GM21825 (cell line): ENCODE measurements around the gene SYTL3.
"Not testable (repeated sequence)": the region's sequence is repeated elsewhere in the genome, so short reads cannot be mapped to it uniquely, and the experiment has no call there.

Experiments used
- ATAC-seq: cut with Tn5 transposase; IDR thresholded peaks from one replicate; pipeline ENCODE4 v1.9.1; 2021; ENCODE audit warnings: mild to moderate bottlenecking, moderate library complexity; ENCODE audit not compliant: unreplicated experiment

The SYTL3 gene

DNA sequence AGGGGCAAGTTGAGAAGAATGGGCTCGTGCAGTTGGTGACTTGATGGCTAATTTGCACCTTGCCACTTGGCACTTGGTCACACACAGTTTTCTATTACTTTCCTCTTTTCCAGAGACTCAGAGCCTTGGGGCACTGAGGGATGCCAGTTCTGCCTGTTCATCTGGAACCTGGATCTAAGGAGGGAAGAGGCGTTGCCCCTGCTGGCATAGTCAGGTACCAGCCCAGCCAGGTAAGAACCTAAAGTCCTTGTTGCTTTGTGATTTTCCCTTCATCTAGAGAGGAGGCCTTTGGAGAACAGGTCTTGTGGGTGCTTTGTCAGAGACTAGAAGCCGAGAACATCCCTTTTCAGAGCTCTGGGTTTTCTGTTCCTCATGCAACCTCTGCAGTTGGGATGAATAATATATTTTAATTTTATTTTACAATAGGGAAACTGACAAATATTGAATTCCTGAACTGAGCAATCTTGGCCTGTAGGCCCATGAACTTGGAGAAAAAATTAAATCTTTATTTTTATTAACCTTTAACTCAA, 11.4 kb downstream of the SYTL3 start:
- ATAC-seq, result no peak

DNA sequence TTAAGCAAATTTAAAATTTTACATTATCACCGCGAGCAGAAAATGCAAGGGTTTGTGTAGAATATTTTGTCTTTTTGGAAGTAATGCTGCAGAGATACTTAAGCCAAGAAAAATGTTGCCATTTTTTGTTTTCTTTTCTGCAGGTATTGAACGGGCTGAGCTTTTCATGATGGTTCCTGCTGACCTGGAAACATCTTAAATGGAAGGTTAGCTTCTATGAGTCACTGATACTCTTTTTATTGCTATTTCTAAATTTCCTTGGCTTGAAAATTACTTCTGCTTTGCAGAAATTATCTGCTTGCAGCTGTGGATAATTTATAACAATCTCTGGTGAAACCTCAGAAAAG, 12.7 kb downstream of the SYTL3 start:
- ATAC-seq, result no peak

DNA sequence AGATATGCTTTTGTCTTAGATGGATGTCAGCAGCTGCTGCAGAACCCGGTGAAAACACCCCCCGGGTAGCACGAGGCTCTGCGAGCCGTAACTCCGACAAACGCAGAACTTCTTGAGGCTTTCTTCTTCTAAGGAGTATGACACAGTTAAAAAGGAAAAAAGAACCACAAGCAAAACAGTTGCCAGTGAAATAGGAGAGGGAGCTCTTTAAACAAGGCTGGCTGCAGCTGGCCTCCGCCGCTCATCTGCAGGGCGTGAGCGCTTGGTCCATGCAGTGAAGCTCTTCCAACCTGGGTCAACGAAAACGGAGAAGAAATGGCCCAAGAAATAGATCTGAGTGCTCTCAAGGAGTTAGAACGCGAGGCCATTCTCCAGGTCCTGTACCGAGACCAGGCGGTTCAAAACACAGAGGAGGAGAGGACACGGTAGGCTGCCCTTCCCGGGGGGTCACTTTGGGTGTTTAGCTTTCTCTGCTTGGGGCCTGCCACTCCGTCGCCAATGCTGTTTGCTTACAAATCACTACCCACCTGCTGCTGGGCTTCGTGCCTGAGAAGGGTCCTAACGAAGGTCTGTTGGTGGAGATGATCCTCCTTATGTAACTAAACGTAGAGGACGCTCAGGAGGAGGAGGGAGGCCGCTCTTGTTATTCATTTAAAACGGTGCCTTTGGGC, 13.2 kb downstream of the SYTL3 start:
- ATAC-seq, result no peak

DNA sequence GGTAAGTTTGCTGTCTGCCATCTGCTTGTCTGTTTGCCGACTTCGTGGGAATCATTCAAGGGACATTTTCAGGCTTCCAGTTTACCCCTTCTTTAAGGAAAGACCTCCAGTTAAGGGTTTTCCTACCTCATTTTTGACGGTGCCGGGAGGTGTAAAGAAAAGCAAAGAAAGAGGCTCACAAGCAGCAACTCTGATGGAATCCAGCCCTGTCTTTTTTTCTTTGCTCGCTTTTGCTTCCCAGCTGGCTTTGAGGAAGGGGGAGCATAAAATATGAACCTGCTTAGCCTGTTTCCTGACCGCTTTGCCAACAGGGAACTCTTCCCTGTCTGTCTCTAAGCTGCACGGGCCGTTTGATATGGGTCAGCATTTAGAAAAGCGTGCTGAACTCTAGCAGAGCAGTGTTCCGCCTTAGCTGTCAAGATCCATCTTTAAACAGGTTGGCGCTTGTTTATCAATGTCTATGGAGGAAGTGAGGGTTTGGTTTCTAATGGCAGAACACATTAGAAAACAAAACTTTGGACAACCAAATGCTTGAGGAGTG, 13.8 kb downstream of the SYTL3 start:
- ATAC-seq, result no peak

DNA sequence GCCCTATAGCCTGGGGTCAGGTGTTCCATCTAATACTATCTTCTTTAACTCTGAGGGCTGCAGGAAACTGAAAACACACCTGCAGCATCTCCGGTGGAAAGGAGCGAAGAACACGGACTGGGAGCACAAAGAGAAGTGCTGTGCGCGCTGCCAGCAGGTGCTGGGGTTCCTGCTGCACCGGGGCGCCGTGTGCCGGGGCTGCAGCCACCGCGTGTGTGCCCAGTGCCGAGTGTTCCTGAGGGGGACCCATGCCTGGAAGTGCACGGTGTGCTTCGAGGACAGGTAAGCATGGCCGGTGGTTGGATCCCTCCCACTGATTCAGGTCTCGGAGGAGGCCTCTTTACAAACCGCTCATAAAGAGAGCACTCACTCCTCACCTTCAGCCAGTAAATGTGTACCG, 15.5 kb downstream of the SYTL3 start:
- no peak for ATAC-seq

DNA sequence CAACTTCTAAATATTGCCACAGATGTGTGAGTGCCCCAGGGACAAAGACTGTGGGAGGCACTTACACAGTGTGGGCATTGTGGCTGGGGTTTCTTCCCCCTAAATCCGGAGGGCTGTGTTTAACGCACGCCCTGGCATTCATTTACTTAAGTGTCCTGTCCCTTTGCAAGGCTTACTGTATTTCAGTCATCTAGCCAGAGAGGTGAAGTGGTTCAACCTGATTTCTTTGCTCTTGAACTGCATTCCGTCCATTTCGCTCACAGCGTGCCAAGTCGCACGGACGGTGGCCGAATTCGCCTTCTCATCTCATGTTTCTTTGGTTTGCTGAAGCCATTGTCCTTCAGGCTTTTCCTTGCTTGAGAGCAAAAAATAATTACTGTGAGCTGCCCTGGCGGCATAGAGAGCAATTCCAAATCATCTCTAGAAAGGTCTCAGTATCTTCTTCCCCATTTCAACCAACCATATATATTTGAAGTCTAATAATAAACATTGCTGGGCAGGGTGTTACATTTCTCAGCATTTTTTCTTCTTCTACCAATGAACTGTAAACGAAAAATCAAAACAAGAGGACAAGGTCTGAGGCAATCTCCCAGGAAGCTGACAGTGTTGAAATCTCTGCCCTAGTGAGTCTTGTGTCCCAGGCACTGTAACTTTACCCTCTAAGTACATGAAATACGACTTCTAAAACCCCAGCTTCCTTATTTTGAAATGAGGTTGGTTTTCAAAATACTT, 16.9 kb downstream of the SYTL3 start:
- ATAC-seq, result no peak

DNA sequence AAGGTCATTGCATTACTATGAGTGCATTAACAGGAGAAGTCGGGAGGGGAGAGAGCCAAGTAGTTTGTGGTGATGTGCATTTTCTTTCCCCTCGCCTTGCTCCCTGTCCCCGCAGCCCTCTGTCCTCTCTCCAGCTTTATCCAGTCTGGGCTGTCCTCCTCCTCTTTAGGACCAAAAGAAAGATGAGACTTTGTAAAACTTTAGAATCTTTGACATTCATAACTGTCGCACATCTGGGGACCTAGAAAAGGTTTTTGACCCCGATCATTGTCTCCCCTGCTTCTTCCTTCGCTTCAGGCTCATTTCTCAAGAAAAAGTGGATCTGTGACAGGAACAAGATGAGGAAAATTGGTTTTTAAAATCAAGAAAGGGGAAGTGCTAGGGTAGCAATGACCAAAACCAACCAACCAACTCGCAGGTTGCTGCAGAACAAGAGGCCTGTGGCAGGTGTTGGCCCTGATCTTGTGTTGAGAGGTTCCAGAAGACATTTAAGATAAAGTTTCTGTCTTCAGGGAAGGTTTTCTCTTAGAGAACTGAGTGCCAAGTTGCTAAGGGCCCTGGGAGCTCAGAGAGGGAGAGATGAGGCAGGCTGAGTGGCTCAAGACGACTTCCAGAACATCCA, 17.6 kb downstream of the SYTL3 start:
- ATAC-seq, result no peak

DNA sequence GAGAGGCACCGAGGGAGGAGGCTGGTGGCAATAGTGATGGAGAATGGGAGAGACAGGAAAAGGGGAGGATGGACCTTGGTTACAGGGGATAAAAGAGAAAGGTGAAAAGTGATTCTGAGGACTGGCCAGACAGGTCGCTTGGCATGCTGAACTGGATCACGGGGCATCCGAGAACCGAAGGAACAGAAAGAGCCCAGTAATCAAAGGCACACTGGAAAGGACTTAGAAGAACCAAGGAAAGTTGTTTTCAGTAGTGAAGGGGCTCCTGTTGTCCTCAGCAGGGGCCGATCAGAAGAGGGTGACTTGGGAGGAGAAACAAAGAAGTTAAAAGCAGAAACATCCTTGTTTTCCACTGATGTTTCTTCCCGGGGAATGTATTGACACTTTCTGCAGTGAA, 18.9 kb downstream of the SYTL3 start:
- no peak for ATAC-seq

DNA sequence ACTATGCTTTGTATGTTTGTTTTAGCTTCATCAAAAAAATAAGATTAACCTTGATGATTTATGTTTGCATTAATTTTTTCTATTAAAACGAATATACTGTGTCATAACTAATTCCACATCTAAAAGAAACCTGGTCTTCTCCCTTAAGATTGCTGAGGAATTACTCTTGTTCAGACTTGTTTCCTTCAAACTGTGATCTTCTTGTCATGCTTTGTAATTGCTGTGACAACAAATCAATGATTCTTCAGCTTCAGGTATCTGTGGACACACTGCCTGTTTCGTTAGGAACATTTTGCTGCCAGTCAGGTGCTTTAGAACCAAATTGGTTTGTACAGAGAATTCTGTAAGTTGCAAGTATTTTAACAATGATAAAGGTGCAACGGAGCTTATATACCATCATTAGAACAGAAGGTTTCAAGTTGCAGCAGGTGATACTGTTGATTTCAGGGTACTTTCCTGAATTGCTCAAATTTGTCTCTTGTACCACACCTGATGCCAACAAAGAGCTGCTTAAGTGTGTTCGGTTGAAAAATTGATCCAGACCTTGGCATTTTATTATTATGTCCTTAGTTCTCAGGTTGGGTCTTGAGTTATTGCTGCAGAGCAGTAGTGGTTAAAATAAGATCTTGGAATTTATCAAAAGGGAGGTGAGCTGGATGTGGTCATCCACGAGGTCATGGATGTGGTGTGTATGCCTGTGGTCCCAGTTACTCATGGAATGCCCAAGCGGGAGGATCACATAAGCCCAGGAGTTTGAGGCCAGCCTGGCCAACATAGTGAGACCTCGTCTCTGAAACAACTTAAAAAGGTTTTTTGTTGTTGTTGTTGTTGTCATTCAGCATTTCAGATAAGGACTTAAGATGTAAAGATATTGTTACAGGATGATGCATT, 19.5 kb downstream of the SYTL3 start:
- ATAC-seq, result no peak

DNA sequence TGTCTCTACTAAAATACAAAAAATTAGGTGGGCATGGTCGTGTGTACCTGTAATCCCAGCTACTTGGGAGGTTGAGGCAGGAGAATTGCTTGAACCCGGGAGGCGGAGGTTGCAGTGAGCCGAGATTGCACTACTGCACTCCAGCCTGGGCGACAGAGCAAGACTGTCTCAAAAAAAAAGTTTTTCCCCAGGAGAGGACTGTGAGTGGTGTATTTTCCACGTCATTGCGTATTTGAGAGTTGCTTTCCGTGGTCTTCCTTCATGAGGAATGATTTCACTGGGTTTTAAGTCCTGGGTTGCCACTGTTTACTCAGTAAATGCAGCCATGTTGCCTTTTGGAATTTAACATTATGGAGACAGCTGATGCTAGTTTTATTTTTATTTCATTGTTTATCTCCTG, 22.3 kb downstream of the SYTL3 start:
- not testable (repeated sequence) for ATAC-seq

DNA sequence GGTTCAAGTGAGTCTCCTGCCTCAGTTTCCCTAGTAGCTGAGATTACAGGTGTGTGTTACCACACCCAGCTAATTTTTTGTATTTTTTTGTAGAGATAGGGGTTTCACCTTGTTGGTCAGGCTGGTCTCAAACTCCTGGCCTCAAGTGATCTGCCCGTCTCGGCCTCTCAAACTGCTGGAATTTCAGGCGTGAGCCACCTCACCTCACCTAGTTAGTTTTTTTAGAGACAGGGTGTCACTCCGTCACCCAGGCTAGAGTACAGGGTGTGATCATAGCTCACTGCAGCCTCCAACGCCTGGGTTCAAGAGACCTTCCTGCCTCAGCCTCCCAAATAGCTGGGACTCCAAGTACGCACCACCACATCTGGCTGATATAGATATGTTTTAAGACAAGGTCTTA, 22.9 kb downstream of the SYTL3 start:
- ATAC-seq, result no peak

DNA sequence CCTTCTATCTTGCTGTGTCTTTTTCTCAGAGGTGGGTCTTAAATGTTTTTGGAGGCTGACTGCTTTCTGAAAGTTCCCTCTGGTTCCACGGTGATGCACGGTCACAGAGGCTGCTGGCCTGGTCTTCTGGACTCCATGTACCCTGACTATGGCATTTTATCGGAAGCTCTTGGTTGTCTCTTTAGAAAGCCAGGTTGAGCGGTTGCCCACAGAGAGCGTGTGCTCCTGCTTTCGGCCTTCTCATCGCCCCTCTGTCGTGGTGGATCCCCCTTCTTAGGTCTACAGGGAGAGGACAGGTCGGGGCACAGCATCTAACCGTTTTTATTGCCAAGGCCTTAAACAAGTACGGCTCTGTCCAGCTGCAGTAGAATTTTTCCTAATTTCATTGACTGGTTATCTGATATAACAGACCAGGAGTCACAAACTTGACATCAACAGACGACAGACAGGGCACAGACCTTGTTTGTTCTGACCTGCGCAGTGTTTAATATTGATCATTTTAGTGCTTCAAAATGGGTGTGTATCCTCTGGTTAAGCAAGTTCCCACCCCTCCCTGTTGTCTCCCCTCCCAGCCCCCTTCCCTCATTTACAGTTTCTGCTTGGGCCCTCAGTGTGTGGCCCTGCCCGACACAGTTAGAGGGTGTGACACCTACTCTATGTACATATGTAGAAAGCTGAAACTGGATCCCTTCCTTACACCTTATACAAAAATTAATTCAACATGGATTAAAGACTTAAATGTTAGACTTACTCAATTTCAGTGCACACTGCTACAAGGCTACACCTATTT, 24.7 kb downstream of the SYTL3 start:
- ATAC-seq, result no peak

DNA sequence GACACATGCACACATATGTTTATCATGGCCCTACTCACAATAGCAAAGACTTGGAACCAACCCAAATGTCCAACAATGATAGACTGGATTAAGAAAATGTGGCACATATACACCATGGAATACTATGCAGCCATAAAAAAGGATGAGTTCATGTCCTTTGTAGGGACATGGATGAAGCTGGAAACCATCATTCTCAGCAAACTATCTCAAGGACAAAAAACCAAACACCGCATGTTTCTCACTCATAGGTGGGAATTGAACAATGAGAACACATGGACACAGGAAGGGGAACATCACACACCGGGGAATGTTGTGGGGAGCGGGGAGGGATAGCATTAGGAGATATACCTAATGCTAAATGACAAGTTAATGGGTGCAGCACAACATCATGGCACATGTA, 27.2 kb downstream of the SYTL3 start:
- not testable (repeated sequence) for ATAC-seq

DNA sequence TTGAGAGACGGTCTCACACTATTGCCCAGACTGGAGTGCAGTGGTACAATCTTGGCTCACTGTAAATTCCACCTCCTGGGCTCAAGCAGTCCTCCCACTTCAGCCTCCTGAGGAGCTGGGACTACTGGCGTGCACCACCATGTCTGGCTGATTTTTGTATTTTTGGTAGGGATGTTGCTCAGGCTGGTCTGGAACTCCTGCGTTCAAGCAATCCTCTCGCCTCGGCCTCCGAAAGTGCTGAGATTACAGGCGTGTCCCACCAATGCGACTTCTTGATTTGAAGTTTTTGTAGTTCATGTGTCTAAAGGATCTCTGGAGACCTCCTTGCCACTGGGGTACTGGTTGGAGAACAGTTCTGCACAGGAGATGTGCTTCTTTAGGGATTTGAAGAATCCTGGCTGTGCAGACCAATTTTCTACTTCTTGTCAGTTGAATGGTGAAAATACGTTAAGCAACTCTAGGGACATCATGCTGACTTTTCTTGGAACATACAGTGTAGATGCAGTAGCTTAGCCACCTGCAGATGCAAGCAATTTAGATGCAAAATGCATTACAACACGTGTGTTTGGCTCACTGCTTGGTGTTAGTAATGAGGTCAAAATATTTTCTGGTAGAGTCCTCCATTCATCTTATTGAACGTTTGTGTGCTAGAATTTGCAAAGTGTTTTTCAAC, 28.2 kb downstream of the SYTL3 start:
- no peak for ATAC-seq

DNA sequence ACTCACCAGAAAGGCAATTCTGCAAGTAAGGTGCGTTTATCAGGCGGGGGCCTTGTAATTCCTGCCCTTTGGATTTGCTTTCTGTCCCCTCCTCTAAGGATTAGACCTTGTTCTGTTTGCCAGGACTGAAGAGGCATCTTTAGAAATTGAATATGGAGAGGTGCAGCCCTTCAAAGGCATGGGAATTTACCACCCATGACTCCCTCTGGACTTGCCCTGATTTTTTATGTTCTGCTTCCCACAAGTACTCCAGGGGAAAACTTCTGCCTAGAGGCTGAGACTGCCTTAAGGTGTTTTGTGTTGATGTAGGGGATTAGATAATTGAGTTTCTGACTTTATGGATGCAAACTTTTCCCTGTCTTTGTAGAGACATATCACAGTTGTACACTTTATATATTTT, 30.2 kb downstream of the SYTL3 start:
- no peak for ATAC-seq

DNA sequence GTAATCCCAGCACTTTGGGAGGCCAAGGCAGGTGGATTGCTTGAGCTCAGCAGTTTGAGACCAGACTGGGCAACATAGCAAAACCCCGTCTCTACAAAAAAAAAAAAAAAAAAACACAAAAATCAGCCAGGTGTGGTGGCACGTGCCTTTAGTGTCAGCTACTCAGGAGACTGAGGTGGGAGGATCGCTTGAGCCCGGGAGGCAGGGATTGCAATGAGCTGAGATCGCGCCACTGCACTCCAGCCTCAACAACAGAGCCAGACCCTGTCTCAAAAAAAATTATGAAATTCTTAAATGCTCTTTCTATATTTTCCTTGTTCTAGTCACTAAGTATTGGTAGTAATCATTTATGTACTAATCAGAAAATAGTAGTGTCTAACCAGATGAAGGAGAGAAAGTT, 30.6 kb downstream of the SYTL3 start:
- ATAC-seq, result no peak

DNA sequence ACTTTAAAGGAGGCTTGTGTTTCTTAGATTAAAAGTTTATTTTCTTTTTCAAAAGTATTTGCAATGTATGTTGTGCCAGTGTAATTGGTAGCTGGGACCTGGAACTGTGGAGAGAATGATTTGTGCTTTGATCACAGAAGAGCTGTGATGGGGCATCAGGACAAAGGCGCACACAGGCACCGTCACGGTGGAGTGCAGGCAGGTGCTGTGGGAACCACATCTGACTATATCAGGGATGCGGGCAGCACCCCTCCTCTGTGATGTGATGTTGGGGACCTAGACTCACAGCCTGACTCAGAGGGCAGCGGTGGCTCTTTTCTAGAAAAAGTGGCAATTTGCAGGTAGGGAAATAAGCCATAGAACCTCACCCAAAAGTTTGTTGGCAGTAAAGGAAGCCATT, 34.5 kb downstream of the SYTL3 start:
- no peak for ATAC-seq

DNA sequence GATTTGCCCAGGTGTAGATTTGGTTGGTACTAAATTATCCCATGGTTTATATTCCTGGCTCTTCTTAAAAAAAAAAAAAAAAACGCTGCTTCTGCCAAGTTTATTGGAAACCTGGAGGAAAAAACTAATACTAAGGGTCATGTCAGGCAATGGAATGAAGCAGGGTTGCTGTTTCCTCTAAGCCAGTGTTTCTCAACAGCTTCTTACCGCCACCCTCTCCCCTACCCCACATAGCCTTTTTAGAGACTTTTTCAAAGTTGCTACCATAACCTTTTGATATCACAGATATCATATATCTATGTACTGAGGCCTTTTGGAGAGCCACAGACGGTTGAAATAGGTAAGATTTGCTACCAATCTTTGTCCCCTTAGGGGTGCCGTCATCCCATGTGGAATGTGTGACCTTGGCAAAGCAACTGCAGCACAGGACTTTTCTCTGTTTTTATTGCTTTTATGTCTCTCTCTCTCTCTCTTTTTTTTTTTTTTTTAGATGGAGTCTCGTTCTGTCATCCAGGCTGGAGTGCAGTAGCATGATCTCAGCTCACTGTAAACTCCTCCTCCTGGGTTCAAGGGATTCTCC, 35.0 kb downstream of the SYTL3 start:
- no peak for ATAC-seq

DNA sequence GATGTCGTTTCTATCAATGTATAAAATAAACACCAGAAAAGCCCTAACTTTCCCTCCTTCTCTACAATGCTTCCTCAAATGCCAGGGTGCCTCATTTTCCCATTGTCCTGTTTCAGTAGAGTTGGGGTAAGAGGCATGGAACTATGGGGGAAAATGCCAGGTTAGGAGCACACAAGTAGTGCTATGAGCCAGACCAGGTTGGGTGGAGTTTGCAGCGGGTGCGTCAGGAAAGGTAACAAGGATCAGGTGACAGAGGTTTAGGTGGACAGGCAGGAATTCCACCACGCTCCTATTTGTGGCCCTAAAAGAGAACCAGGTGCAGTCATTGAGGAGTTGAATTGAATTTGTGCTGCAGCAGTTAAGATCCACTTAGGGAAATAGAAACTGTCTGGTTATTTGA, 36.5 kb downstream of the SYTL3 start:
- no peak for ATAC-seq
